GM19099 (cell line): ENCODE results near the gene STOM.

Source experiments
- POLR2A ChIP-seq: IDR thresholded peaks from 3 replicates; pipeline ENCODE4 v1.6.1; 2011; ENCODE audit warnings: low read depth; ENCODE audit not compliant: insufficient read length; ENCODE audit errors: extremely low read depth

The STOM gene

DNA sequence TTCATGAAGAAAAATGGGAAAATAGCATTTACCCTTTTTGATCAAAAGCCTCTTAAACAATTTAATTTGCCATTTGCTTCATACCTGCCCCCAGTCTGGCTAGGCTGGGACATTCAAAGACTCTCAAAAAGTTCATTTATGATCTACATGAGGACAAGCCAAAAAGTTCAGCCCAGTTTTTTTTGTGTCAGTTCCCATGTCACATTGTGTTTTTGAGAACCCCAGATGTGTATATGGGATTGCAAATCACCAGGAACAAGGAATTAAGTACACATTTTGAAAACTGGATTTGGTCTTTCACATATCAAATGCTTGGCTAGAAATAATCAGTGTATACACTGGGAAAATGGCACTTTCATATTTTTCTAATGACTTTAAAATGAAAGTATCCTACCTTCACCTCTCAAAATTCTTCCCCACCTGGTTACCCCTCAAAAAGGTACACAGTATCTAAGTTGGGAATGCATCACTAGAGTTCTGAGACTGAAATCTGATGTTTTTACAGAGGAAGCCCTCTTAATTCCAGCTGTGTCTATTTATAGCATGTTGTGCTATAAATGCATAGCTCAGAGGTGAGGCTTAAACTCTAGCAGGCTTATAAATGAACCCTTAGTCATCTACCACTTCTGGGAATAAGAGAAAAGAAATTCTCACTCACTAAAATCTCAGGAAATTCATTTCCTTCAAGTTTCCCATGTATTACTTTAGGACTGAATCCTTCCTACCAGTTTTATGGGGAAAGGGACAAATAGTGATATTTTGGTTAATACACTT, 9.3 kb downstream of the STOM start:
- TF ChIP-seq POLR2A = no peak

DNA sequence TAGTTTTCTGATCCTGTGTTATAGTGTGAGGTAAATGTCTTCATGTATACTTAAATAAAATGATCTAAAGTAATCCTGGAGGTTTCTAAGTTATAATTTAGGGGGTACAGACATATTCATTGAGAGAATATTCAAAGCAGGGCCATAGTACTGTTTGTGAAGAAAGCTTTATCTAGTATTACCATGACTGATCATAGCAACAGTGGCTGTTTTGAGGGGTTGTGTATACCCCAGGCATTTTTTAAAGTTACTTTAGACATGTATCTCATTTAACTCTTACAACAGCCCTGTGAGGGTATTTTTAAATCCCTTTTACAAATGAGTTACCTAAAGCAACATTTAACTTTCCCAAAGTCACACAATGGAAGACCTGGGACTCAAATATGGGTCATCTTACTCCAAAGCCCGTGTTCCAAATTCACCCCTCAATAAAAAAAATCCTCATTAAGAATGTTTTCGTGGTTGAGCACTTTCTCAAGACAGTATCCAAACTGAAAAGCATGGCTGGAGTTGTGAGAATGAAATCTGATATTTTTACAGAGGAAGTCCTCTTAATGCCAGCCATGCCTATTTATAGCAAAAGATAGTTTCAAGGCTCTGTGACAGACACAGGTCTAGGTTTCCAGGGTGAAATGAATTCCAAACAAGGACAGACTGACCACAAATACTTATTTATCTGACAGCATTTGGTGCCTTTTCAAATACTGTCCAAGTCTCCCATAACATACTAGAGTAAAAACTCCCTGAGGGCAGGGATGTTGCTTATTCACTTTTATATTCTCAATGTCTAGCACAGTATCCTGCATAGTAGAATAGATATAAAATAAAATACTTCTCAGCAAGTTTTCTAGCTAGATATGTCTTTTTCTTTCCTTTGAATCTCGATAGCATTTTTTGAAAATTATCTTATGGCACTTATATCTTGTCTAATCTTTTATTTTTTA, 10.4 kb downstream of the STOM start:
- no peak for TF ChIP-seq POLR2A

DNA sequence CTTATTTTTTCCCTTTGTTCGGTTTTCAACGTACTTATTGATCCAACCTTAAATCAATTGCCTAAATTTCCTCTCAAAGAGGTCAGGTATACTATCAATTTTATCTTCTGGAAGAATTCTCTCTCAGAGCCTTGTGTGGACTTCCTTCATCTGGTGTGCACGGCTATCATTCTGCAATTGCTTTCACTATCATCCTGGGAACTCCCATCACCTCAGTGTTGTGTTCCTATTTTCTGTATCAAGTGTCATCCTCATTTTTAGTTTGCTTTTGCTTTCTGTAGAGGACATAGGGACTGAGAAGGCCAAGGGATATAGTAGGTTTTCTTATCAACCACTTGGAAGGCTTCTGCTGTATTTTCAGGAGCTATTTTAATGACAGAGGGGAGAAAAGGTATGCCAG, 11.3 kb downstream of the STOM start:
- no peak for TF ChIP-seq POLR2A

DNA sequence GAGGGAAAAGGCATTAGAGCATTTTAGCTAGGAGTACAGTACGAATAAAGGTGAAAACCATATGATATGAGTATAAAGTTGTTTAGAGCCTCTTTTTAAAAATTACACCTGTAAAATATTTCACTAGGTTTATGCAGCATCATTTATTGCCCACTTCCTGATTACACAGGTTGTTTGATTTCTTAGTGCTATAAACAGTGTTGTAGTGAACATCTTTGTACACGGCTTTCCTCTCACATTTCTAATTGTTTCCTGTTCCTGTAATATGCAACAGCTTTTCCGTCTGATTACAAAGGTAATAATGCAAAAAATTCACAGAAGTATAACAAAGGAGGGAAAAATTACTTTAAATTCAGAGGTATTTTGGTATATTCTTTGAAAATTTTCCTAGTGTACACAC, 13.0 kb downstream of the STOM start:
- TF ChIP-seq POLR2A = no peak

DNA sequence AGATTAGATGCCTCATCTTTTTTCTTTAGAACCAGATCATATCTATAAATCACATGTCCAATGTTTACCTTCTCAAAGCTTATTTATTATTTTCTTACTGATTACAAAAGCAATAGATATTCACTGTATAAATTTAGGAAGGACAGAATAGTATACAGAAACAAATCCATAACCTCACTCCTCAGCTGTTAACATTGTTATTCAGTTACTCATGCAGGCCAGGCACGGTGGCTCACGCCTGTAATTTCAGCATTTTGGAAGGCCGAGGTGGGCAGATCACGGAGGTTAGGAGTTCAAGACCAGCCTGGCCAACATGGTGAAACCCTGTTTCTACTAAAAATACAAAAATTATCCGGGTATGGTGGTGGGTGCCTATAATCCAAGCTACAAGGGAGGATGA, 15.3 kb downstream of the STOM start:
- no peak for TF ChIP-seq POLR2A

DNA sequence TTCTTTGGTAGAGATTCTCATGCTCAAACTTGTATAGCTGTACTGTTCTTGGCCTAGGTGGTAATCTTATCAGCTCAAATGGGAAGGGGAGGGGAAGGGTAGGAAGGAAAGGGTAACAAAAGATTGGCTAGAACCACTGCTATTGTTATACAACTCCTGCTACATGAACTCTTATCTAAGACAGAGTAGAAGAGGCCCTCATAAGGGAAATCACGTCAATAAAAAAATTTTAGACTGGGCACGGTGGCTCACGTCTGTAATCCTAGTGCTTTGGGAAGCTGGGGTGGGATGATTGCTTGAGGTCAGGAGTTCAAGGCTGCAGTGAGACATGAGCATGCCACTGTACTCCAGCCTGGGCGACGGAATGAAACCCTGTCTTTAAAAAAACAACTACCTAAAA, 15.9 kb downstream of the STOM start:
- no peak for TF ChIP-seq POLR2A

DNA sequence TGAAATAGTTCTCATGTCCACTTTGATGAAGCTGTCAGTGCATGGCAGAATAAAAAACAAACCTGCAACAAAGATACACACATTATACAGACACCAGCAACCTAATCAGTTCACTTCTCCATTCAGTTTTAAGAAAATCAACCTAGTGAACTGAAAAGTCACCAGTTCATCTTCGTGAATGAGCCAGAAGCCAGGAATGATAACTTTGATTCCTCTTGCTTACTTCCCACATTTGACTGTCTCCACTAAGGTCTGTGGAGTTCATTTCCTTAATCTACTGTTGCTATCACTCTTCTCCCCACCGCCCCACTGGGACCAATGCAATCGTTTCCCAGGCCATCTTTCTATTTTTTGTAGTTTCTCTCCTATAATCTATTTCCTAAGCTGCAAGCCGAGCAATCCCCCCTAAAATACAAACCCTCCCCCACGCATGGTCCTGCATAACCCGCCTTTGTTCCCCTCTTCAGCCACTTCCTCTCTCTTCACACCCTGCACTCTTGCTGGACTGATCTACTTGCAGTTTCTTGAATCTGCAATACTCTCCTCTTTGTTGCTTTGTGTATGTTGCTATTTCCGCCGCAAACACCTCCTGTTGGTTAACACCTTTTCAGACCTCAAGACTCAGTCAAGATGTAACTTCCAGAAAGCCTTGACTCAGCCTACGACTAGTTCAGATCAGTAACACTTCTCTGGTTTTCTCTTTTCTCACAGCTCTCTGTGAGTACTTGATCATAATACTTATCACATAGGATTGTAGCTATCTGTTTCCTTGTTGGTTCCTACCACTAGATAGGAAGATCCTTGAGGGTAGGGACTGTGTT, 16.6 kb downstream of the STOM start:
- TF ChIP-seq POLR2A = no peak

DNA sequence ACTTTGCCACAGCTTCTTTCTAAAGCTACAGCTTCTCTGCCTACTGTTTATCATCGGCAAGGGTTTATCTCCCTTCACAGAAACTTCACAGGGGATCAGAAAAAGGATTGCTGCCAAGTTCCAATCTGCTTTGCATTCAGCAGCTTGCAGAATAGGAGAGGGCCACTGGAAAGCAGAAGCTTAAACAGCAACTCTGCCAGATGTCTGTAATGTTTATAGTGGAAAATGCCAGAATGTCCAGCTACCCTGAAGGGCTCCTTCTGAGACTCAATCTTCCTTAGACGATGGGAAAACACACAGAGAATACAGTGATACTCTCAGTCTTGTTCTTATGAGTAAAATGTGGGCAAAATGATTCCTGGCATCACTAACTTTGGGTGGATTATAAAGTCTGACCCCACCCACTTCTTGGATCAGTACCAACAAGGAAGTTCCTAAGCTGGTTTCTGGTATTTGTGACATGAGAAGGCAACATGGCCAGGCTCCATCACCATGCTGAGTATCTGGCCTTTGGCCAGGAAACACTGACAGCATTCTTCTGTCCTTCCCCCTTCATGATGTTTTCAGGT, 19.0 kb downstream of the STOM start:
- TF ChIP-seq POLR2A = no peak

DNA sequence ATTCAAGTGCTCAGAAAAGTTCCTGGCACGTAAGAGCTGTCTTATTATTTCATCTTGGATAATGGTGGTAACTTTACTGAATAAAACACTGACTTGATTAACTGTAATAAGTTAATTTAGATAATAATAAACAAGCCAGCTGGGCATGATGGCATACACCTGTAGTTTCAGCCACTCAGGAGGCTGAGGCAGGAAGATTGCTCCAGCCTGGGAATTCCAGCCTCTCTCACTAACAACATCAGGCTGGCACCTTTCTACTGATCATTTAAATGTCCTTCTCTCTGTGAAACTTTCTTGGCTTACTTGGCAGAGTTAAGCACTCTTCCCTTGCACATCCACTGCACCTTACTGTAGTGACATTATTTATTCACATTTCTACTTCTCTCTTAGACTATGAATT, 20.0 kb downstream of the STOM start:
- TF ChIP-seq POLR2A = no peak

DNA sequence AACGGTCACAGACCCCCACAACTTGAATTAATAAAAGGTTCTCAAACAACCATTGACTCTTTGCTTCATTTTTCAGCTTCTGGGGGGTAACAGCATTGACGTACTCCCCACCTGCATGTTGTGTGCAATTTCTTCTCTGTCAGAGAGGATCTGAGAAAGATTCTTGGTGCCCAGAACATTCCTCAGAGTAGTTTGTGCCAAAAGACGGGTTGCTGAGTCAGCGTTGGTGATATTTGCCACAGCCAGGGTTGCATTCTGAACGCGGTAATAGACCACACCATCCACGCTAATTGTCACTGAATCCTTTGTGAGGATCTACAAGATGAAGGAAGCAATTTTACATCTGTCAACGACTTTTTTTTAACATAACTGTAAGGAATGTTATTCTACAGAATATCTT, 21.0 kb downstream of the STOM start:
- TF ChIP-seq POLR2A = no peak

DNA sequence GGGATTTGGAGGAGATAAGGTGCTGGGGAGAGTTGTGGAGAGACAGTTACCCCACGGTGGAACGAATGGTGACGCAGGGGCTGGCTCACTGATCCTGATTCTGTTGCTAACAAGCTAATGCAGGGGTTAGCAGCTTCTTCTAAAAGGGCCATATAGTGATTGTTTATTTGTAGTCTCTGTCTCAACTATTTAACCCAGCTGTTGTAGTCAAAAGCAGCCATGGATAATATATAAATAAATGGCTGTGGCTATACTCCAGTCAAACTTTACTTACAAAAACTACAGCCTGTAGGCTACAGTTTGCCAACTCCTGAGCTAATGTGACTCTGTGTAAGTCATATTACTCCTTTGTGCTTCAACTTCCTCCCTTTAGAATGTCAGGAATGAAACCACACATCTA, 21.8 kb downstream of the STOM start:
- no peak for TF ChIP-seq POLR2A

DNA sequence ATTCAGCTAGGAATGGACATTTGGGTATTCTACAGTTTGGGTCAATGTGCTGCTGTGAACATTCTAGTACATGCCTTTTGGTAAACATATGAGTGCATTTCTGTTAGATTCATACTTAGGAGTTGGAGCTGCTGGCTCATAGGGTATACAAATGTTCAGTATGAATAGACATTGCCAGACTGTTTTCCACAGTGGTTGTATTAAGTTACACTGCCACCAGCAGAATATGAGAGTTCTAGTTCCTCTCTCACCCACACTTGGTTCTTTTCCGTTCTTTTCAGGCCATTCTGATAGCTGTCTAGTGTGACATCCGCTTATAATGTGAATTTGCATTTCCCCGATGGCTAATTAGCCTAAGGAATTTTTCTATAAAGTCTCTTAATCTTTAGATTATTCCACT, 25.0 kb downstream of the STOM start:
- TF ChIP-seq POLR2A = no peak

DNA sequence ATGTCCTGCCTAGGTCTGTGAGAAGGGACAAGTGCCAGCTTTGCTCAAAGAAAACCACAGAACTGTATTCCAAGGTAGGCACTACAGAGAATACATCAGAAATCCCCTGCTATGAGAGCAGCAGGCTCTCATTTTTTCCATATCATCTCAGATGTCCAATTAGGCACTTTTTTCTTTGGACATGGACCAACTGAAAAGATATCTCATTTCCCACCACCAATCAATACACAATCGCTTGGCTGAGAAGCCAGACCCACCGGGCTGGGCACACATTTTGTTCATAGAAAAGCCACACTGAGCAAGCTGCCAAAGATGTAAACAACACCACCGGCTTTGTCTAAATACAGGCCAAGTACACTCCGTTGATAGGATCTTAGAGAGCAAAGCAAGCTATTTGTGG, 25.9 kb downstream of the STOM start:
- no peak for TF ChIP-seq POLR2A

DNA sequence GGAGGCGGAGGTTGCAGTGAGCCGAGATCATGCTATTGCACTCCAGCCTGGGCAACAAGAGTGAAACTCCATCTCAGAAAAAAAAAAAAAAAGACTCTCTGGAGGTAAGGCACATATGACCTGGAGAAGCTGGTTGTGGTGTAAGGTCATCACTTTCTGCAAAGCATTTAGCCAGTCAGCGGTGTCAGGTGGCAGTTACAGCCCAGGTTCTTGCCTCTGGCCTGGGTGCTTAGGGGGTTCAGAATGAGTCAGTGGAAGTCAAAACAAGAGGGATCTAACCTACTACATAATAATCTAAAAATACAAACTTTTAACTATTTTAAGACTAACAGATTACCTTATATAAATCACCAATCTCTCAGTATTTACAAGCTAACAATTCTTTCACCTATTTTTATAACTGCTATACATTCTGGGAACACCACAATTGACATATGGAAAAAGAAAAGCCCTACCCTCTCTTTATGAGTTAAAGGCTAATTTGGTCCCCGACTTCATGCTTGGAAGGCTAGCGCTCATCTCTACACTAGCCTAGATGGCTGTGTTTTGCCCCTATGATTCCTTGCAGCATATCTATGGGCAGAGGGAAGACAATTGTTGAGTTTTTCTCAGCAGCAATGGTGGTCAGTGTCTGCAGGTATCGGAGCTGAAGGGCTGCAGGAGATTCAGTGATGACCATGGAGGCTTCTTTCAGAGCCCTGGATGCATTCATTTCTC, 29.2 kb downstream of the STOM start:
- TF ChIP-seq POLR2A = no peak
